SK-N-MC (cell line): ENCODE results near the gene PARD3.

Source experiments
- EZH2 ChIP-seq: fragments of 200-600 bp; sonication (generic); IDR thresholded peaks from one replicate; pipeline ENCODE4 v1.6.1; 2017; ENCODE audit warnings: antibody characterized with exemption
- POLR2AphosphoS5 ChIP-seq: IDR thresholded peaks from 2 replicates; pipeline ENCODE4 v1.6.1; 2012; ENCODE audit warnings: mild to moderate bottlenecking, low read depth, low read length, borderline replicate concordance

GRCh38 chr10:34609287-34609940, 205.7 kb downstream of the PARD3 start:
- no peak for TF ChIP-seq POLR2AphosphoS5
- no peak for TF ChIP-seq EZH2
